AG10803 (cell line): ENCODE measurements around the gene TLR5.

Experiments used
- DNase-seq: peaks from one replicate; pipeline ENCODE4 v3.0.0; 2010; ENCODE audit warnings: low read depth
- H3K4me3 ChIP-seq: 2 replicates; pipeline ENCODE4 v1.5.1; 2011; ENCODE audit warnings: mild to moderate bottlenecking, low read length, control low read depth
- CTCF ChIP-seq: conservative IDR thresholded peaks from 2 replicates; pipeline ENCODE4 v1.5.1; 2011; ENCODE audit warnings: mild to moderate bottlenecking, low read length, control low read depth, inconsistent platforms

The TLR5 gene

DNA sequence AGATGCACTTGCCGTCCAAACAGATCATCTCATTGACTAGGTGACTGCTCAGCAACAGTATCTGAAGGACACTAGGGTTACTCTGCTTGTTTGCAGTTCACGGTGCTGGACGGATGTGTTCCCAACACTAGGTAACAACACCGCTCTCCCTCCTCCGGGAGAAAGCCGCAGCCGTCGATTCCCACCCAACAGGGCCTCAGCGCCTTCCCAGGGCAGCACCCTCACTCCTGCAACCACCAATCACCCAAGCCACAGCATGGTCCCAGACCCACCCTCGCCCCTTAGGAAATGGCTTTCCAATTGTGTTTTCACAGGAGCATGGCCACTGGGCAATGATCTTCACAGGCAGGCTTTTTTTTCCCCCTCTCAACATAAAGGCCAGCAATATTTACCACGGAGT, 779 bp downstream of the TLR5 start:
- DNase-seq: no peak
- H3K4me3 ChIP-seq: no peak overlapping the region
- TF ChIP-seq CTCF: no peak

- no peak overlapping the region for H3K4me3 ChIP-seq
- no peak; the same call in 1 of the 2 replicates for TF ChIP-seq CTCF
- DNase-seq: peak; percentile 60
These were observed 2.2 kb downstream of the TLR5 start for GRCh38 chr1:223140611-223141405.

DNA sequence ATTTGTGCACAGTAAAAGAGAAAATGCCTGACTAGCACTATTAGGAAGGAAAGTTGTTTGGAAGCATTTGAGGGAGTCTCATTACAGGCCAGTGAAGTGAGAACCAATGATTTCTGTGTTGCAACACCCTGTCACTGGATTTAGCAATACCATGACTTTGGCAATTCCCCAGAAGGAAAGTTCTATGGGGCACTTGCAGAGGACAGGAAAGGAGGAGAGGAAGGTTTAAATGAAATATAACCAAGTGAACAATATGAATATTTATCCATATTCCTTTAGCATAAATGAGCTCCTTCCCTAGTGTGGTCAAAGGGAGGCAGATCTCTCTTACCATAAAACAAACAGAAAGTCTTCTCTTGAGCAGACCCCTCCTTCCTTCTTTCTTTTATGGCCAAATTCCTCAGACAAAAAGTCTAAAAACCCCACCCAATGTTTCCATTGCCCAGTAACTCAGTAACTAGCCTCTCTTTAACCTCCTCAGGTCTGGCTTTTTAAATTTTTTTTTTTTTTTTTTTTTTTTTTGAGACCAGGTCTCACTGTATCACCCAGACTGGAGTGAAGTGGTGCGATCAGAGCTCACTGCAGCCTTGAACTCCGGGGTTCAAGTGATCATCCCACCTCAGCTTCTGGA, 5.5 kb downstream of the TLR5 start:
- peak; percentile 87 for DNase-seq
- no peak overlapping the region for H3K4me3 ChIP-seq
- TF ChIP-seq CTCF: no peak

GRCh38 chr1:223136086-223136485, 7.0 kb downstream of the TLR5 start:
- DNase-seq: no peak
- TF ChIP-seq CTCF: no peak
- H3K4me3 ChIP-seq: no peak overlapping the region

GRCh38 chr1:223135176-223135942, 7.7 kb downstream of the TLR5 start:
- peak; percentile 88 for DNase-seq
- no peak overlapping the region for H3K4me3 ChIP-seq
- TF ChIP-seq CTCF: no peak

DNA sequence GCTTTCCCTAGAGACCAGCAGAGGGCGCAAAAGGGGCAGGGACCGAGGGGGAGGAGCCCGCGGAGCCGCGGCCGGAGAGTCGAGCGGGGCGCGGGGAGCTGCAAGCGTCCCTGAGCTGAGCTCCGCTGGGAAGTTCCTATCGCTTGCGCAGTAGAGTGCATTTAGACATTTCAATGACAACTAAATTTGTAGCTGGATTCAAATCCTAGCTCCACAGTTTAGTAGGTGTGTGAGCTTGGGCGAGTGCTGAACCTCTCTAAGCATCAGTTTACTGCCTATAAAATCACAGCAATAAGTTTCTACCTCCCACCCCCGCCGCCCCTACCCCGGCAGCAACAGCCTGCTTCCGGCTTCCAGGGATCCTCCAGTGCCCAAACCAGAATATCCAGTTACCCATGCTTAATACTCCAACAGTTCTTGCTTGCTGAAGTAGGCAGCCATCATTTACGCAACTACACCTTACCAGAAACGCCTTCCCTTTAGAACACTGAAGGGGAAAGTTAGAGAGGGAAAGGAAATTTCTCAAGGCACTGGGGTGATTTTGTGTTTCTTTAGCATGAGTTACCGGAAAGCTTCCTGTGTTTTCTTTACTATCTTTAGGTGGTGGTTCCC, 9.1 kb downstream of the TLR5 start:
- TF ChIP-seq CTCF: peak; percentile 94
- H3K4me3 ChIP-seq: peak overlapping the region; percentile 45

More for the DNA sequence above, 9.1 kb downstream of the TLR5 start:
- peak; percentile 74 for DNase-seq
